ENCODE results near the gene VIM.

DNA sequence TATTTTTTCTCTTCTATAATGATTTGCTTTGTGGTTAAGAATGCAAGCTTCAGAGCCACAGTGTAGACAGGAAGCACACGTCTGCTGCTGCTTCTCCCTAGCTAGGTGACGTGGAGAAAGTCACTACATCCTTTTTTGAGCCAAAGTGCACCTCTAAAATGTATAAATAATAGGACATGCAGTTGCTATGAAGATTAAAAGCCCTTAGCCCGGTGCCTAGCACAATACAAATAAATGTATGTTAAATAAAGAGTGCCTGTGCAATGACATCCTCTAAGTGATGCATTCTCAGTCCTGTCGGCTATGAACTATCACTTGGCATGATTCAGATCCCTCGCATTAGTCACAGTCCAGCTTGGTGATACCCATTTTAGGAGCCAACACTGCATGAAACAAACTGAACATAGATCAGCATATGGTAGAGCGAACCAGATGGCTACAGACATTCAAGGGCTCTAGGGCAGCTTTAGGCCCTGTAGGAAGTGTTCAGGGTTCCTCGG lies 21.8 kb upstream of the VIM start:
- no peak for TF ChIP-seq POLR2A (IDR thresholded peaks at IDR 0.05)
- TF ChIP-seq, protein P1, sequence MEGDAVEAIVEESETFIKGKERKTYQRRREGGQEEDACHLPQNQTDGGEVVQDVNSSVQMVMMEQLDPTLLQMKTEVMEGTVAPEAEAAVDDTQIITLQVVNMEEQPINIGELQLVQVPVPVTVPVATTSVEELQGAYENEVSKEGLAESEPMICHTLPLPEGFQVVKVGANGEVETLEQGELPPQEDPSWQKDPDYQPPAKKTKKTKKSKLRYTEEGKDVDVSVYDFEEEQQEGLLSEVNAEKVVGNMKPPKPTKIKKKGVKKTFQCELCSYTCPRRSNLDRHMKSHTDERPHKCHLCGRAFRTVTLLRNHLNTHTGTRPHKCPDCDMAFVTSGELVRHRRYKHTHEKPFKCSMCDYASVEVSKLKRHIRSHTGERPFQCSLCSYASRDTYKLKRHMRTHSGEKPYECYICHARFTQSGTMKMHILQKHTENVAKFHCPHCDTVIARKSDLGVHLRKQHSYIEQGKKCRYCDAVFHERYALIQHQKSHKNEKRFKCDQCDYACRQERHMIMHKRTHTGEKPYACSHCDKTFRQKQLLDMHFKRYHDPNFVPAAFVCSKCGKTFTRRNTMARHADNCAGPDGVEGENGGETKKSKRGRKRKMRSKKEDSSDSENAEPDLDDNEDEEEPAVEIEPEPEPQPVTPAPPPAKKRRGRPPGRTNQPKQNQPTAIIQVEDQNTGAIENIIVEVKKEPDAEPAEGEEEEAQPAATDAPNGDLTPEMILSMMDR (IDR thresholded peaks at IDR 0.05): no peak

Measured in thyroid gland (tissue), 4 donors.